Sciatic nerve (tissue), 2 donors: ENCODE results near the gene SH3BP5L. TPM values are rescaled to one million over a fixed set of nuclear protein-coding genes. Genes with fewer than 3 reads are reported as not detected.
A peak's percentile ranks its signal among the peaks of the same experiment; 100 is the strongest.
"Not testable (repeated sequence)": the region's sequence is repeated elsewhere in the genome, so short reads cannot be mapped to it uniquely, and the experiment has no call there.

ENCODE experiments used
- ATAC-seq: fragments of 200-7000 bp; cut with Tn5 transposase; one replicate; pipeline ENCODE4 v1.9.1; 2020; ENCODE audit warnings: mild to moderate bottlenecking, moderate library complexity
- DNase-seq: peaks from one replicate; pipeline ENCODE4 v3.0.0-alpha.2; 2020; ENCODE audit warnings: low spot score
- intact Hi-C: fragments of 100-400 bp; cut with DNase I; formaldehyde crosslinking; loops from one replicate; pipeline ENCODE4 v1.14.2; 2022
- total RNA-seq: library from RNA; stranded (reverse); fragmentation: NEBNext Ultra II Directional; extraction: Animal tissue kit (Norgen Biotek cat#: 25700); gene quantifications from one replicate; pipeline ENCODE4 v1.2.1, GENCODE V29; 2021
- donor health status: DM: no; HTN: no; CAD: no.
- donor health status: DM: no; HTN: no; CAD: no.

The SH3BP5L gene
- total RNA-seq, 1 donor from 2014 or later, result 19.7 TPM

DNA sequence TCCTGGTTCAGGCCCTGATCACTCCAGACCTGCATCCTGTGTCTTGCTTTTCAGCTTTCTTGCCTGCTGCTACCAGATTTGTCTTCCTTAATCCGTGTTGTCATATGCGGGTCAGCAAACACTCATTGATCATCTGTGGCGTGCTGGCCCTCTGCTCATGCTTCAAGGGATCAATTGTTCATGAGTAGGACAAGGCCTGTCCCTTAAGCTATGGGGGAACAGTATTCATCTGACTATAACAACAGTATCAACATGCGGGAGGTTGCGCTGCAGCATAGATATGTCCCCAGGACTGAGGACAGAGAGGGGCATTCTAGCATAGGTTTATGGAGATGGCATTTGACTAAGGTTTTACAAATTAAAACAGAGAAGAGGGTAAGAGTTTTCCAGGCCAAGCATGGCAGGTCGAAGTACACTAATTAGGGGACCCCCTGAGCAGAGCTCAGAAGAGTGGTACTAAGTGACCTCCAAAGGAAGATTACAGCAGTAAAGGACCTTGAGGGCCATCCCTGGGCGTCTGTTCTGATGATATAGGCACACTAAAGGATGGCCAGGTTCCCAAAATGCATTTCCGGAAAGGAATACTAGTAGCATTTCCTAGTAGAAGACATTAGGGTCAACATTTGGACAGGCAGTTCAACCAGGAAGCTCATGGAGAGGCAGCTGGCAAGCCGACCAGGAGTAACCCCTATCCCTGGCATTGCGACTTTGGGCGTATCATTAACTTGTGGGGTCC, 11.5 kb upstream of the SH3BP5L start:
- DNase-seq (peak; percentile 39), ATAC-seq (no peak)
- intact Hi-C loops, result no loop called here

DNA sequence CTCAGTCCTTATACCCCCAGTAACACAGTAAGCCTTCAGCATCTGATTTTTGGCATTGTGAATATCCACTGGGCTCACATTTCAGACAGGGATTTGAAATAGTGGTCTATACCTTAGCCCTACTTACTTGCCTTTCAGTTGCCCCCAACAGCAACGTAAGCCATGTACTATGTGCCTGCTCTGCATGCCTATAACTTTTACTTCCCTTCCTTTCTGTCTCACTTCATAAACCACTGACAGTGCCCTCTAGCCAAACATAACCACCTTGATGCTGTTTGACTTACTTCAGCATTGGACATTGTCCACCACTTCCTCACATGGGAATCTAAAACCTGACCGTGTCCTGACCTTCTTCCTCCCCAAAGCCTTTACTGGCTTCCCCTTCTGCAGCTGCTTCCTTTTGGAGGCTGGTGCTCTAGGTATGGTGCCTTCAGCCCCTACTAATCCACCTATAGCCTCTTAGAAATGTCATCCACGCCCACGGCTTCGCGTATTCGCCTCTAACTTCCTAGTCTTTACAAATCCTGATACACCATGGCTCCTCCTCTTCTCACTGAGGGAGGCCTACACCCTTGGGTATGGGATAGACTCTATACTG, 8.7 kb upstream of the SH3BP5L start:
- ATAC-seq (no peak), DNase-seq (peak; percentile 50)
- intact Hi-C loops, result no loop called here

DNA sequence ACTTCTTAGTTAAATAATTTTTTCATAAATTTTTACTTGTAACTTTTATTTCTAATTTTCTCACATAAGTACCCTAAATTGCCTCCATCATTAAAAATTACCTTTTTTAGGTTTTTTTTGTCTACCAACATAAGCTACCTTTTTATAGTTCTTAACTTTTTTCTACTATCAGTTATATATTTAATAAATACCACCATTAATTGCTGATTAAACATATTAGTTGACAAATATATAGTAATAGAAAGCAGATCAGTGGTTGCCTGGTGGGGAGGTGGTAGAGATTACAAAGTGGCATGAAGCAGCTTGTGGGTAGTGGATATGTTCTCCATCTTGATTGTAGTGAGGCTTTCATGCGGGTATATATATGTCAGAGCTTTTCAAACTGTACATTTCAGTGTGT, 6.1 kb upstream of the SH3BP5L start:
- no peak for ATAC-seq
- no peak for DNase-seq
- intact Hi-C loops, result no loop called here

DNA sequence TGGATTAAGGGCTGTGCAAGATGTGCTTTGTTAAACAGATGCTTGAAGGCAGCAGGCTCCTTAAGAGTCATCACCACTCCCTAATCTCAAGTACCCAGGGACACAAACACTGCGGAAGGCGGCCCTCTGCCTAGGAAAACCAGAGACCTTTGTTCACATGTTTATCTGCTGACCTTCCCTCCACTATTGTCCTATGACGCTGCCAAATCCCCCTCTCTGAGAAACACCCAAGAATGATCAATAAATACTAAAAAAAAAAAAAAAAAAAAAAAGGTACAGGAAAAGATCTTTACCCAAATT, 5.0 kb upstream of the SH3BP5L start:
- DNase-seq, intact Hi-C loops: not testable (repeated sequence)

DNA sequence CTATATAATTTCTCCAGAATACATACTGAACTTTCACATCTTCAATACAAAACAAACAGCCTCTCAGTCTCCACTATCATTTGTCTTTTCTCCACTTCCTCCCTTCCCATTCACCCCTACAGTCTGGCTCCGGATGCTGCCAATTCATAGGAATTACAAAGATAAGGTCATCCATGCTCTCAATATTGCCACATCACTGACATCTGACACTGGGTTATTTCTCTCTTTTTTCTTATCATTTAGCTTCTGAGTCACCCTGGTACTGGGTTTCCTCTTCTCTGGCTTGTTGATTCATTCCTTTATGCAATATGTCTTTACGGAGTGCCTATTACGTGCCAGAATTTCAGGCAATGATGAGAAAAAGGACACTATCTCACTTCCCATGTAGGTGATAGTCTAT, 3.1 kb upstream of the SH3BP5L start:
- intact Hi-C loops, result no loop called here
- ATAC-seq, result no peak

More for the DNA sequence above, 5.0 kb upstream of the SH3BP5L start:
- not testable (repeated sequence) for ATAC-seq

DNA sequence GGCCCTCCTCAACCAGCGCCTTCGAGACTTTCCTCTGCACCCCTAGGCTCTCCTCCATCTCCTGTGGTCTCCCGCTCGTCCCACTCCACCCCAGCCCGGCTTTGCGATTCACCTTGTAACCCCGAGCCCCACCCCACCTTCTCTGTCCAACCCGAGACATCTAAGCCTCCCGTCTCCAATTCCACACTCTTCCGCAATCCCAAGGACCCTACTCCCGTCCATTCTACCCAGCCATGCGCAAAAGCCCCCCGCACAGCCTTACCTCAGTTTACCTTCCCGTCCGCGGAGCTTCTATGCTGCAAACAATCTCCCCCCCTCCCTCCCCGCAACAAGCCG, 174 bp downstream of the SH3BP5L start:
- intact Hi-C loops, result no loop called here
- ATAC-seq, result no peak

More for the DNA sequence above, 3.1 kb upstream of the SH3BP5L start:
- DNase-seq, result no peak

DNA sequence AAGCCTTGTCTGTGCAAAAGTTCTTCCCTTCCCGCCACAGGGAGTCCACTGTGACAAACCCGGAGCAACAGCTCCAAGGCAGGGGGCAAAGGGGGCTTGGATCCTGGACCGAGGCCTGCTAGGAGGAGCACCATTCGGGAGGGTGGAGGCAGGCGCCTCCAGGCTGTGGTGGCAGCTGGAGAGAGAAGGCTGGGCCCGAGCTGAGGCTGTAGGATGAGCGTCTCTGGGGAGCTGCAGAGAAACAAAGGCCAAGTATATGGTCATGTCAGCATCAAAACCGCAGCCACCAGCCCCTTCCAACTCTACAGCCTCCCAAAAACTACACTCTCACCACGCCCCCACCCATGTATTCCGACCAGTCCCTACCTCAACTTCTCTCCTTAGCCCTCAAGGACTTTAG, 579 bp downstream of the SH3BP5L start:
- DNase-seq, result no peak
- peak; percentile 0 for ATAC-seq
- intact Hi-C loops, result no loop called here

More for the DNA sequence above, 174 bp downstream of the SH3BP5L start:
- no peak for DNase-seq

DNA sequence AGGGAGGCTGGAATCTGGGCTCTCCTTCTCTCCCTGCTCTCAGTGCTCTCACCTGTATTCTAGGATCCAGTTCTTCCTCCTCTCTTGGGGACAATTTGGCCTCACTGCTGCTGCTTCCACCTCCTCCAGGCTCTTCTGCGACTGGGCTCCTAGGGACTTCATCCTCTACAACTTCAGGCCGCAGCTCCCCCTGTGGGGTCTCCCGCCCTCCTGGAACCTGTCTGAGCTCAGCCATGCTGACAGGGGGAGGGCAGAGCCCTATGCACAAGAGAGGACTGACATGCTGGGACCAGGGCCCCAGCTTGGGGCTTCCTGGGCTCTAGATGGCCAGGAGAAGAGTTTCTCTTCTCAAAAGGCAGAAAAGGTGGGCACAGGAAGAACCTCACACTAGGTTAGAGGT, 1.0 kb downstream of the SH3BP5L start:
- no peak for ATAC-seq
- intact Hi-C loops, result no loop called here
- DNase-seq, result no peak

DNA sequence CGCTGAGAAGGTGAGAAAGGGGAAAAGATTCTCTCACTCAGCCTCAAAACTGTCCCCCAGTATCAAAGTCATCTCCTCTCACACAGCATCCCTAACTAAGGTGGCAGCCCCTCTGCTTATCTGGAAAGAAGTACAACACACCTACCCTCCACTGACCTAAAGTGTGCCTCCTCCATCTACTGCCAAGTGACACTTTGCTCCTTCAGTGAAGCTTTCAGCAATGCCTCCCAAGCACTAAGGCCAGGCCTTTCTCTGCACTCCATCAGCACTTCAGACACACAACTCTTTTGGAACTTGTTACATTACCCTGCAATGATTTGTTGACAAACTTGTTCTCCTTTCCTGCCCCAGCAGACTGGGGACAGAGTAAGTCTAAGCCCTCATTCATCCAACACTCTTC, 1.4 kb downstream of the SH3BP5L start:
- DNase-seq (no peak), ATAC-seq (no peak)
- intact Hi-C loops, result no loop called here

DNA sequence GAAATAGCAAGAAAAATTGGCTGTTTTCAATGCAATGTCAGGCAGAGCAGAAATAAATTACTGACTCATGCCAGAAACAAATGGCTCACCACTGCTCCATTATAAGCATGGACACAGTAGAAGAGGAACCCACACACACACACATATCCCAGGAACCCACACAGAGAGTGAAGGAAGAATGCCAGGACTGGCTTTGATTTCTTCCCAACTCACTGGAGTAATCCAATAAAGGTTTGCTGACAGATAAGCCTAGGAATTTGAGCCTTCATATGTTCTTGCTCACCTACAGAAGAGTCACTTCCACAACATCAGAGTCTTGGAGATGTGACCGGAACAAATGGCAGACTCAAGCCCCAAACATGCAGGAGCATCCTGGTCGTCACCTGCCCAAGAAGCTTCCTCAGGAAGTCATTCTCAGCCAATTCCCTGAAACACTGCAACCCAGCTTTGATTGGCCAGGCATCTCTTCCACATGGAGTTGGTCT, 2.2 kb downstream of the SH3BP5L start:
- no peak for ATAC-seq
- no peak for DNase-seq
- intact Hi-C loops, result no loop called here

DNA sequence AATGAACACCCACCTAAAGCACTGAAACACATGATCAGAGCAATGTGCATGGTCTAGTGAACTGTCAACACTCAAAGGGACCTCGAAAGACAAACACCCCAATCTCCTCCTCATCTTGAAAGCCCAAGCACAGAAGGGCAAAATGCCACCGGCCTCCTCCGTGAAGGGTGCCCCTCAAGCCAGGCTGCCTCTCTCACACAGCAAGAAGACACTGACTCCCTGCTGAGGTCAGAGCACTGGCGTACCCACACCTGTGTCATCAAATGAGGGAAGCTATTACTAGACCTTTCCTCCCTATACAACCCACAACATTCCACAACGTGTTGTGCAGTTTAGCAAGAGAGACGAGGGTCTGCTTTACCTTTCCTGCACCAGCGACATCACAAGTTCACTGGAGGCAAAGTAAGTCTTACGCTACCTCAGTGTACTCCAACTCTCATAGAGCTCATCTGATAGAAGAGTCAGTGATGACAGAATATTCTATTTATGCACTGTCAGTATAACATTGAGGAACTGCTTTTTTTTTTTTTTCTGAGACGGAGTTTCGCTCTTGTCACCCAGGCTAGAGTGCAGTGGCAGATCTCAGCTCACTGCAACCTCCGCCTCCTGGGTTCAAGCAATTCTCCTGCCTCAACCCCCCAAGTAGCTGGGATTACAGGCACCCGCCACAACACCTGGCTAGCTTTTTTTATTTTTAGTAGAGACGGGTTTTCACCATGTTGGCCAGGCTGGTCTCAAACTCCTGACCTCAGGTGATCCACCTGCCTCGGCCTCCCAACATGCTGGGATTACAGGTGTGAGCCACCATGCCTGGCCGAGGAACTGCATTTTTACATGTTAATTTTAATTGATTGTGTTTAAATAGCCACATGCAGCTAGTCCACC, 3.3 kb downstream of the SH3BP5L start:
- ATAC-seq (no peak), DNase-seq (no peak)
- intact Hi-C loops, result no loop called here

DNA sequence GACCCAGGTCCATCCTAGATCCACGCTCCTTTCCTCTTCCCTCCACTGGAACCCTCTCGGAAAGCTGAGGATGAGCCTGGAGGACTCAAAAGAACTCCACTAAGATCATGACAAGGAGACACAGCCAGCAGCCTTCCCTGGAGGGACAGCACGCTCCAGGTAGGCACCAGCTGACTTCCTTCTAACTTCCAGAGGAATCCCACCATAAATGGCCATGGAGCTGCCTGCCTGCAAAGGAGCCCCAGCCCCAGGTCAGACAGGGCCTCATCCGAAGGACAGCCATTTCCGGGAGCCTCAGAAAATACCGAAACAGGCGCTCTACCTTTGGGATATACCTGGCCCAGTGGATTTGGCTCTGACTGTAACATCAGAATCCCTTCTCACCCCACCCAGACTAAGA, 4.1 kb downstream of the SH3BP5L start:
- intact Hi-C loops, result no loop called here
- no peak for ATAC-seq
- no peak for DNase-seq

DNA sequence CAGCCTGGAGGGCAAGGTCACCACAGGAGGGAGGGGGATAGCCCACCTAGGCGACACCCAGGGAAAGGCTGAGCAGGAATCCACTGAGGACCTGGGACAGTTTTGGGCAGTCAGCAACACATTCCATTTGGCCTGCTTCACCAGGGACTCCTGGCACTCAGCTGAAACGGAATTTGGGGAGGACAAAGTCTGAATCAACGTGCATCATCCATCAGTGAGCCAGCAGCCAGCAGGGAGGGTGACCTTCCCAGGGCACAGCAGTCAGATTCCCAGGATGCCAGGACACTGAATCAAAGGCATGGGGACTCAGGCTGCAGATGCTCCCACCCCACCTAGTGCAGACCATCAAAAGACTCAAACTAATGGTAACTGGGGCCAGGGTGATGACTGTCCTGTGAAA, 4.6 kb downstream of the SH3BP5L start:
- DNase-seq (no peak), ATAC-seq (no peak)
- intact Hi-C loops, result no loop called here

DNA sequence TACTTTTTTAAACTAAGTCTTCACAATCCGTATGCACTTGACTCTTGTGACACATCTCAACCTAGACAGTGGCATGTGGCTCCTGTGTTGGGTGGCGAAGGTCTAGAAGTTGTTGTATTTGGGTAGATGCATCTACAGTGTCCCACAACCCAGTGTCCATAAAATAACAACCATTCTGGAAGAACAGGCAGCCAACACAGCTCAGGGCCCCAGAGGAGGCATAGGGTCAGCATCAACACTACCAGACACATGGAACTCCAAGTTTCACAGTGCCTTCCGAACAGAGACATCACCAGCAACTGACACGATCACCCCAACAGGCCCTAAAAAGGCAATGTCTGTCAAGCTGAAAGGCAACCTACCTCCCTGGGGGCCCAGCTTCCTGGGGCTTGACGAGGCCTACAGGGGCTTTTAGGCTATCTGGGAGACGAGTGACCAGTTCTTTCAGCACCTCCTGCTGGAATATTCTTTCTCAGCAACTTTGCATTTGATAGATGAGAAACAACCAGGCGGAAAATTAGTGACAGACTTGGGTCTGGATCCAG, 5.6 kb downstream of the SH3BP5L start:
- no peak for DNase-seq
- intact Hi-C loops, result no loop called here
- no peak for ATAC-seq

DNA sequence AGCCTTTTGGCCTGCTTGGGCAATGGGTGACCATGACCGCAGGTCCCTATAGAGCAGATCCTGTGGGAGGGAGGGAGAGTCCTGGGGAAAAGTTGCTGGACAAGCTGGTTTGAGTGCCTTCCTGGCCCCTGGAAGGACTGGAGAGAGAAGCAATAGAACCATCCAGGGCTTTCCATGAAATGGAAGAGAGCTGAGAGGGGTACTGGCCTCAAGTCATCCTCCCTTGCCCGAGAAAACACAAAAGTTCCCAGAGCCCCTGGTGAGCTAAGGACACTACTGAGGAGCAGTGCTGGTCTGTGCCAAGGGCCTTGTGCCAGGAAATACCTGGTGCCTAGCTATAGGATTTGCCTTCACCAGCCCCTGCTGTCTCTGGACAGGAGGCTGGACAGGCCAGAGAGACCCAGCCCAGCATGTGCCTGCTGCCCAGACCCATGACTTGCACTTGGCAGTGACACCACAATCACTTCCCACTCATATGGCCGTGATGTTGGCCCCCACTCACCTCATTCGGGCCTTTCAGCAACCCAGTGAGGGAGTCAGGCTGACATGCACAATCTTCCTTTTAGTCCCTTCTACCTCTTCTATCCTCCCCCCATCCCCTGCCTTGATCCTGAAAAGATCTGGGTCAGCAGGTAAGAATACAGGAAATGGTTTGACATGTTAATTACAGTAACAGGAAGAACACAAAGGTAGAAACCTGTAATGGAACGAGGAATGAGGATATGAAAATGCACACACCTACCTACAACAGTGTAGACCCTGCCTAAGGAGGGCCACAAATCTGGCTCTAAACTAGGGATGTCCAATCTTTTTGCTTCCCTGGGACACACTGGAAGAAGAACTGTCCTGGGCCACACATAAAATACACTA, 7.0 kb downstream of the SH3BP5L start:
- DNase-seq (no peak), ATAC-seq (no peak)
- intact Hi-C loops, result no loop called here

DNA sequence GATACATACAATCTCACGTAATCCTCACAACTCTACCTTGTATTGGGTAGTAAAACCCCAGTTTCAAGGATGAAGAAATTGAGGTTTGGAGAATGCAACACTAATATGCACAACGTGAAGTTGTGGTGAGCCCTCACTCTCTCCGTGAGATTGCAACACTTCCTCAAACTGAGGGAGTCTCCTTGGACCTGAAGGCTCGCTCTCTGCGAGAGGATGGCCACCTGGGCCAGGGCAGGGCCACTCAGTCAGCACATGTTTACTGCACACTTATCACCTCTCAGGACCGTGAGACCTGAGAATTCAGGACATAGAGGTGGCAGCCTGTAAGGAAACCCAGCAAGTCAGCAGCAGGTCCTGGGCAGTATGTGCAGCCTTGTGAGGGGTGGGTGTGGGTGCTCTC, 8.7 kb downstream of the SH3BP5L start:
- DNase-seq (no peak), ATAC-seq (no peak)
- intact Hi-C loops, result no loop called here

DNA sequence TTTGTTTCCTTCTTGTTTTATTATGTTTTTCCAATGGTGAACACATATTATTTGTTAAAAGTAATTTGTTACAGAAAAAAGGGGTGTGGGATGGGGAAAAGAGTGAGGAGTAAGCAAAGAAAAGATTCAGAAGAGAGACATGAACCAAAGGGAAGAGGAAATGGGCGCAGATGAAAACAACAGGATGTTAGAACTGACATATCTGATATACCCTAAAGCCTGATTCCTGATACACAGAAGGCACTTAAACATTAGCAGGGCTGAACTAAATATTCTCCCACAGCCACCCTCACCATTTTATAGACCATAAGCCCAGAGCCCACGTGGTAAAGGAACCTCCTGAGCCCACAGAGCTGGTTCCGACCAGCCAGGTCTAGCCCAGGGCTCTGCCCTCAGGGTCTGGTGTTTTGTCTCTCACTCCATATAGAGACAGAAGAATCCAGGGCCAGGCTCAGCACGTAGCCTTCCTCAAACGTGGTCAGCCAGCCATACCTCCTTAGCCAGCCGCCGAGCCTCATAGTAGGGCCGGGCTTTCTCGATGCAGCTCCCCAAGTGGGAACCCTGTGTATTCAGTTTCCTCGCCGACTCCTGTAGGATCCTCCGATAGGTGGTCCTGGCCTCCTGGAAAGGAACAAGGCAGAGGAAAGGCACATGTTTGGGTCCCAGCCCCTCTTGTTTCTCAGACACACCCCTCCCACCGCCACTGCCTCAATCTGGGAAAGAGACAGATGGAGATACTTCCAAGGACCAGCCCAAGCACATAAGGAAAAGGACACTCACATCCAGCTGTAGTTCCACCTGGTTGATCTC, 9.5 kb downstream of the SH3BP5L start:
- intact Hi-C loops, result no loop called here
- ATAC-seq (no peak), DNase-seq (no peak)

DNA sequence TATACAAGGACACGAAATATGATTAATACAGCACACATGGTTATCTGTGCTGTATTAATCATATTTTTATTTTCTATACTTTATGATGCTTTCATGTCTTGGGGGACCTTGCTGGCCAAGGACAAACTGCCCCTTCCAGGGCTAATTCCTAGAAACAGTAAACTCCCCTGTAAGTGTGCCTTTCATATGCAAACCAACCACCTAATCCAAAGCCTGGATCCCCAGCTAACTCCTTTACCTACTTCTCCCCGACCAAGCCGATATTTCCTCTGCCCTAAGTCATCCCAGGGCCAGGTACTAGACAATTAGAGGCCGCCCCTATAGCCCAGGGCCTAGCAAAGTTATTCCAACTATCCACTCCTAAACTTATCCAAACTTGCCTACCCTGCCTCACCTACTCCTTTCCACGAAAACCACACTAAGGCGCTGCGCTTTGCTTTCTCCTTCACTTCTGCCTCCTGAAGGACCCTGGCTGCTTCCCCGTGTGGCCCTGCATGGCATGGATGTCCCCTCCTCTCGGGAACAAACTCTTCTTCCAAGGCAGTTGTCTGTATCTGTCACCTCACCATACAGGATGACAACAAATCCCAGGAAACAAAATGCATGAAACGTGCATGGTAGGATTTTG, 10.2 kb downstream of the SH3BP5L start:
- intact Hi-C loops, result no loop called here
- DNase-seq (no peak), ATAC-seq (no peak)
